ENCODE measurements around the gene ADAMTS12. TPM values are rescaled to one million over a fixed set of nuclear protein-coding genes. Genes with fewer than 3 reads are reported as not detected.

ADAMTS12 gene
- total RNA-seq, 1 experiment from 2014 or later = 6.2 TPM

- no CpG with 5 or more reads among the region's 2 CpGs for WGBS (ENCODE audit: extremely low coverage, insufficient read length, low lambda C conversion rate)
- H3K4me3 Mint-ChIP-seq = no peak overlapping the region
Measured at GRCh38 chr5:33776151-33776660, 115.6 kb downstream of the ADAMTS12 start.

More at GRCh38 chr5:33776151-33776660, 115.6 kb downstream of the ADAMTS12 start:
- peaks cover 0 to 16% (median 12%) of the 10 kb centered on the region in 3 experiments; a peak in 4 of 7 replicates for H3K36me3 Mint-ChIP-seq (ENCODE audit: insufficient read depth in 1 of 3, low read depth in 3 of 3)
- Histone ChIP-seq H3K27ac (ENCODE audit: insufficient read length, low read depth, low read length) (no peak overlapping the region), H2BK5ac (ENCODE audit: insufficient read length, low read length) (no peak overlapping the region), H3K56ac (ENCODE audit: insufficient read length, low read depth, low read length) (no peak overlapping the region), H4K91ac (ENCODE audit: insufficient read length, low read depth, low read length) (no peak overlapping the region), H3K4me1 (ENCODE audit: insufficient read depth, low read length) (peaks cover under 1% of the 10 kb centered on the region; the same call in 1 of the 2 replicates), H4K5ac (ENCODE audit: insufficient read length, low read depth, low read length) (no peak overlapping the region), H3K23me2 (ENCODE audit: insufficient read length, low read depth, low read length, poor library complexity, severe bottlenecking) (no peaks in the 10 kb centered on the region), H3K14ac (ENCODE audit: insufficient read depth, low read length) (no peak overlapping the region), H4K20me1 (ENCODE audit: control insufficient read depth, insufficient read depth, insufficient read length) (no peaks in the 10 kb centered on the region), H3T11ph (ENCODE audit: low read length) (no peak overlapping the region), H2BK12ac (ENCODE audit: insufficient read length, low read depth, low read length) (no peak overlapping the region), H2BK15ac (ENCODE audit: low read depth, low read length) (no peak overlapping the region), H3K23ac (ENCODE audit: insufficient read length, low read depth, low read length) (no peak overlapping the region), H3K9me3 (ENCODE audit: control insufficient read depth, low read depth, low read length) (no peaks in the 10 kb centered on the region), H3K4ac (ENCODE audit: low read depth, low read length) (no peak overlapping the region), H3K27me3 (ENCODE audit: insufficient read depth, low read length) (no peaks in the 10 kb centered on the region), H3K79me2 (ENCODE audit: insufficient read depth, low read length) (peaks cover 2% of the 10 kb centered on the region; the same call in 1 of the 2 replicates), H2BK120ac (ENCODE audit: low read depth, low read length, poor library complexity, severe bottlenecking) (no peak overlapping the region), H3K18ac (ENCODE audit: insufficient read length, low read depth, low read length) (no peak overlapping the region), H2AK5ac (ENCODE audit: insufficient read length, low read length) (no peak overlapping the region), H3K79me1 (ENCODE audit: insufficient read depth, low read depth, low read length, poor library complexity, severe bottlenecking) (no peaks in the 10 kb centered on the region), H4K8ac (replicated peaks; ENCODE audit: insufficient read length, low read depth, low read length) (no peak overlapping the region), H2AFZ (ENCODE audit: low read length) (no peak overlapping the region), H3K9ac (ENCODE audit: extremely low read depth, insufficient read length, low read length) (no peak overlapping the region), H3K4me2 (ENCODE audit: insufficient read depth, insufficient read length, low read length) (no peak overlapping the region), H2BK20ac (ENCODE audit: low read depth, low read length, poor library complexity, severe bottlenecking) (no peak overlapping the region)
- H3K27ac Mint-ChIP-seq = peak overlapping the region in 1 of 3 experiments; percentile 29; a peak in 1 of 7 replicates
- peaks cover under 1% of the 10 kb centered on the region in 2 experiments; a peak in 2 of 4 replicates for H3K4me1 Mint-ChIP-seq
- peaks cover 7 to 17% of the 10 kb centered on the region in 2 experiments; a peak in 4 of 5 replicates for H3K9me3 Mint-ChIP-seq
- H3K27me3 Mint-ChIP-seq (ENCODE audit: low read depth) = no peaks in the 10 kb centered on the region
- no peak for DNase-seq
- no peak for TF ChIP-seq CTCF (conservative IDR thresholded peaks at IDR 0.05)

Measured in H9 (cell line).